ENCODE measurements around the gene FOSL2.

The FOSL2 gene

GRCh38 chr2:28397043-28397381 lies 4.4 kb downstream of the FOSL2 start:
- DNase-seq: no peak

DNA sequence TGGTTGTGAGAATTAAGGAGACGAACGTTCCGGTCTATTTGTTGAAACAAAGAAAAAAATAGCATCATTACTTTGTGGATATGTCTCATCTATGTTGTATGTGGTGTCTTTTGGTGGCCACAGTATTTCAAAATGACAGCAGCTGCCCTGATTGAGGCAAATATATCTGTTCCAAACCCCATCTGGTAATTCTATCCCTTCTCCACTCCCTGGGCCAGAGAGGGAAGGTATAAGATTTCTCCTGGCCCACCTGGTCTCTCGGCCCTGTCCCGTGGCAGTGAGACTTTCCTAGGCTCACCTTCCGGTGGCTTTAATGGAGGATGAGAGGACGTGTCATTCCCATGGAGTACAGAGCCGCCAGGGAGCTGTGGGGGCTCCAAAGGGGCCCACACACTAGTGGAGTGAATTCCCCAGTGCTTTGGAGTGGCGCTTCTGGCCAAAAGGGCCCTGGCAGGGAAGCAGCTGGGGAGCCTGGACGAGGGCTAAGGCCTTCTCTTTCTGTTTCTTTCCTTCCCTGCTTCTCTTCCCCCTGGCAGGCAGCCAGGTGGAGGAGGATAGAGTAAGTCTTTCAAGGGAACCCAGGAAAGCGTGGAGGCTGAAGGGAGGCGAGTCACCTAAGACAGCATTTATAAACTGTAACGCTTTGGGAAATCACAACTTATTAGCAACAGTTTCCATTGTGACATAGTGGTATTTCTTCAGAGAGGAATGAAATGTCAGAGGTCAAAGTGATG lies 5.6 kb downstream of the FOSL2 start:
- DNase-seq: no peak

GRCh38 chr2:28399289-28399688 lies 6.6 kb downstream of the FOSL2 start:
- no peak for DNase-seq

DNA sequence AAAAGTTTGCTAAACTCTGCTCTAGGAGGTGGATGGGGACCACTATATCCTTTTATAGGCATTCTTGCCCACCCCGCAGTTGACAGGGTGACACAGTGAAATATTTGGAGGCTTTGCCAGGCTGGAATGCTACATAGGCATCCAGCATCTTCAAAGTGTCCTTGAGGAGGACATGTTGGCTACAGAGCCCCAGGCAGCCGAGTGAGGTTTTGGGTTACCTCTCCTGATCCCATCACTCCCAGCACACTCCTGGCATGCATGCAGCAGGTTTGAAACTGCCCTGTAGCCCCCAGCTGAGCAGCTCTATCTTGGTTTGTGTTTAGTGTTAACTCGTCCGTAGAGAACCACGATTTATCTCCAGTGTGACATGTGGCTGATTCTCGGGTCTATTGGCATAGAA lies 7.3 kb downstream of the FOSL2 start:
- no peak for DNase-seq

DNA sequence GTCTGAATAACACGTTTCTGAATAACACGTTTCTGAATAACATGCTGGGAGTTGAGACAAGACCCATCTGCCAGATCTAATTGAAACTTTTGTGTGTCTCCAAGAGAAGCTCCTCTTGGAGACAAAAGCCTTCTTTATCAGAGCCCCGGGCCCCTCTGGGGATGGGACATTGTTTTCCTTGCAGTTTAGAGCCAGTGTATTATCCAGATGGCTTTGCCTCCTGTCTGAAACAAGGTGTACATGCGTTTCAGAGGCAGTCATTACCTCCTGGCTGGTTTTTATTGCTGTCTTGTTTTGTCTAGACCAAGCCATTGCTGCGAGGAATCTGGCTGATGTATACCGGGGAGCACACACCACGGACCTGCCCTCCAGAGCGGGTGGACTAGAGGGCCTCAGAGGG lies 7.8 kb downstream of the FOSL2 start:
- no peak for DNase-seq

- no peak for DNase-seq
Observed at GRCh38 chr2:28400921-28401320, 8.3 kb downstream of the FOSL2 start.

DNA sequence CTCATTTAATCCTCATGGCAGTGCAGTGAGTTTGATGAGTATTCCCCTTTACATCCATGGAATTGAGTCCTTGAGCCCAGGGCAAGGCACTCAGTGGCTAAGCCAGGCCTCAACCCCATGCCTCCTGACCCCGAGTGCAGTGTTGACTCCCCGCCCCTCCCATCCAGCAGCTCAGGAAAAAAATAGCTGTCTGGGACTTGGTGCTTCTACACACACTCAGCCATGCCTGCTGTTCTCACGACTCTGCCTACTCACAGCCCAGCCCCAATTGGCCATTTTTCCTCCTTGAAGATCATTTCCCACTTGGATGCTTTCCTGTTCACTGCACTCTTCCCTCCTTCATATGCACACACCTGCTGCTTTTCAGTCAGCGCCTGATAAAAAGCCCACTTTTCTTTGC lies 8.8 kb downstream of the FOSL2 start:
- no peak for DNase-seq

GRCh38 chr2:28401948-28402550 lies 9.4 kb downstream of the FOSL2 start:
- DNase-seq: no peak

DNA sequence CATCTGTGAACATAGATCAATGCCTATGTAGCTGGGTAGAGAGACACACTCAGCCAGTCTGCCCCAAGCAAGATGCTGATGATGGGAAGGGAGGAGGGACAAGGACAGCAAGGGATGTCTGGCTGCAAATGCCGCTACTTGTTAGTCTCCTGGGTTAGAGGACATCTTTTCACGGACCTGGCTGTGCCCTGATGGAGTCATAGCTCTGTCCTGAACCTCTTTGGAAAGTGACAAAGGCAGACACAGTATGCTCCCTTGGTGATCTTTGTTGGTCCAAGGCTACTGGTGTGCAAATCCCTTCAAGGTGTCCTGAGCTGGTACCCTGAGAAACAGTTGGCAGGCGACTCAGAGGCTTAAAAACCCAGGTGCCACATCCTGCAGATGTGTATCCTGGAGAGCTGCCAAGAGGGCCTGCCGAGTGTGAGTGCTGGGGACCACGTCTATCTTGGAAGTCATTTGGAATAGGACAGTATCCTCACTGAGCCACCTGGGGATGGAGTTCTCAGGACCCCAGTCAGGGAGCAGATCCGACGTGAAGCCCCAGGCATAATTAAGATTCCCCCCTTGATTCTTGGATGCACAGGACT lies 10.8 kb downstream of the FOSL2 start:
- DNase-seq: no peak

DNA sequence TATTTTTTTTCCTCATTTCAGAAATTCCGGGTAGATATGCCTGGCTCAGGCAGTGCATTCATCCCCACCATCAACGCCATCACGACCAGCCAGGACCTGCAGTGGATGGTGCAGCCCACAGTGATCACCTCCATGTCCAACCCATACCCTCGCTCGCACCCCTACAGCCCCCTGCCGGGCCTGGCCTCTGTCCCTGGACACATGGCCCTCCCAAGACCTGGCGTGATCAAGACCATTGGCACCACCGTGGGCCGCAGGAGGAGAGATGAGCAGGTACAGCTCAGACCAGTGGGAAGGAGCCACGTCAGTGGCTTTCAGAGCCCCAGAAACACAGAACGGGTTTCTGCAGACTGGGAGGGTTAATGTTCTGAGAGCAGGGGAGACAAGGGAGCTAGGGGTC lies 11.4 kb downstream of the FOSL2 start:
- DNase-seq: no peak

DNA sequence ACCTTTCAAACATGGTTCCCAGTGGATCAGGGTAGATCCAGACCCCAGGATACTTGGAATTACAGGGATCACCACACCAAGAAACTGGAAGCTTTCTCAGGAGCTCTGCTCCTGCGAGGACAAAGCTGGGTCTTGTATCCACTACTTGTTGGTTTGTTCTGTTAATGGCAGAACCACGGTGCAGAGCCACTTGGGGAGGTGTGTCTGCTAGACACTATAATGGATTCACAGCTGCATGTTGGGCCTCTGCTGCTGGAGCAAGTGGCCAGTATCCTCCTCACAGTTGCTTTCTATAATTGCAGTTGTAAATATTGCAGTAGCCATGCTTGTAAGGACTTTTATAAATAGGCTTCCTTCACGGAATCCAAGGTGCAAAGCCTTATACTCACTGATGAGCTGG lies 12.9 kb downstream of the FOSL2 start:
- no peak for DNase-seq

DNA sequence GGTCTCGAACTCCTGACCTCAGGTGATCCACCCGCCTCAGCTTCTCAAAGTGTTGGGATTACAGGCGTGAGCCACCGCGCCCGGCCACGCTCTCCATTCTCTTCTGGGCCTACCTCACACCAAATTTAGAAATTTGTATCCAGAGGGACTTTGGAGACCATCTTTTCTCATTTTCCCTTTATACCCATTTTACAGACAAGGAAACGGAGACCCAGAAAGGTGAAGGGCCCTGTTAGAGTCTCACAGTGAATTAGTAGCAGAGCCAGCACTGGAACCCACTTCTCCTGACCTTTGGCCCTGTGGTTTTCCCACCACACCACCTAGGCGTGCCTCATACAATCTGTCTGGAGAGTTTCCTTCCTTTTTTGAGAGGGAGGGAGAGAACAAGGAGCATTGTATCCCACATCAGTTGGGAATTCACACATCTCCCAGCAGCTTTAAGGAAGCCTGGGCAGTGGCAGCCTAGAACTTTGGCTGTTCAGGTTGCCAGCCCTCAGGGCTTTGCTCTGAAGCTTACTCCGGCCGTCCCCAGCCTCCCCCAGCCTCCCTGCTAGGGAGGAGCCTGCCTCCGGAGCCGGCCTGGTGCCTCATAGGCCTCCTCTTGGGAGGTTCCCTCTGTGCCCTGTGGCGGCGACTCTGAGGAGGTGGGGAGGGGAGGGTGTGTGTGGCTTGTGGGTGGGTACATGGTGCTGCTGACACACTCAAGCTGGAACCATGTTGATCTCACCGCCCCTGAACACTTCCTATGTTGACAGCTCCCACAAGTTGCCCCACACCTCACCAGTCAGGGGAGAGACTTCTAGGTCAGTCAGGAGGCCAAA lies 13.8 kb downstream of the FOSL2 start:
- DNase-seq: peak in 1 of 2 donors; percentile 44

DNA sequence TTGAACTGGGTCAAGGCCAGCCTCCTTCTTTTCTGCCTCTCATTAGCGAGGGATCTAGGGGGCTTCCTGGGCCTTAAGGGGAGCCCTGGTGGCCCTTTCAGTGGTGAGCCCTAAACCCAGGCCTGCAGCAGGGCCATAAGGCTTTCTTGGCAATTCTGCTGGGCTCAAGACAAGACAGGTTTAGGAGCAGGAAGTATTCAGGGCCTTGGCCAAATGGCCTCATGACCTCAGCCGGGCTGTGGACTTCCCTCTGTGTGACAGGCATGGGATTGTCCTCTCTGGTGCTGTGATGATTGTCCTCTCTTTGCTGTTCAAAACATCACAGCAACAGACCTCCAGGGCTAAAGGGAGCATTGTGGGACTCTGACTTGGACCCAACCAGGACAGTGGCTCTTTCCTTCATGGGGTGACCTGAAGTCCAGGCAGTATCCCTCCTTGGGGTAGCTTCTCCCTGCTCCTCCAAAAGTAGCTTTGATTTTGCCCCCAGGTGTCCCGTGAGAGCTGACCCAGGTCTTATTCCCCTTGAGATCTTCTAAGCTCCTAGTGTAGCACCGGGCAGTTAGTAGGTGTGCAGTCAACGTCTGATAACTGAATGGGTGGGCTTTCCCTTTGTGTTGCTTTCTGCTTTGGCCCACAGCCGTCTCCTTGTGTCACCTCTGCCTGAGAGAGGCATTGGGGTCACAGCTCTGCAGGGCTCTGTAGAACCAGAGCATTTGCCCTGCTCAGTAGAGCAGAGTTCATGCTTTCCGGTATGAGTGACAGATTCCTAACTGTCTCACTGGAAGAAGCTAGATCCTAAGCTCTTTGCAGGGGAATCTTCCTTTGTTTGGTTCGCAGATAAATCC lies 14.7 kb downstream of the FOSL2 start:
- no peak for DNase-seq

- no peak for DNase-seq
Observed at GRCh38 chr2:28407976-28408690, 15.5 kb downstream of the FOSL2 start.

GRCh38 chr2:28408764-28409599 lies 16.3 kb downstream of the FOSL2 start:
- peak in 1 of 2 donors; percentile 52 for DNase-seq

- no peak for DNase-seq
Observed at GRCh38 chr2:28411166-28411755, 18.6 kb downstream of the FOSL2 start.

GRCh38 chr2:28411956-28412609 lies 19.4 kb downstream of the FOSL2 start:
- DNase-seq: no peak

- no peak for DNase-seq
Observed at GRCh38 chr2:28412625-28413151, 20.0 kb downstream of the FOSL2 start.

DNA sequence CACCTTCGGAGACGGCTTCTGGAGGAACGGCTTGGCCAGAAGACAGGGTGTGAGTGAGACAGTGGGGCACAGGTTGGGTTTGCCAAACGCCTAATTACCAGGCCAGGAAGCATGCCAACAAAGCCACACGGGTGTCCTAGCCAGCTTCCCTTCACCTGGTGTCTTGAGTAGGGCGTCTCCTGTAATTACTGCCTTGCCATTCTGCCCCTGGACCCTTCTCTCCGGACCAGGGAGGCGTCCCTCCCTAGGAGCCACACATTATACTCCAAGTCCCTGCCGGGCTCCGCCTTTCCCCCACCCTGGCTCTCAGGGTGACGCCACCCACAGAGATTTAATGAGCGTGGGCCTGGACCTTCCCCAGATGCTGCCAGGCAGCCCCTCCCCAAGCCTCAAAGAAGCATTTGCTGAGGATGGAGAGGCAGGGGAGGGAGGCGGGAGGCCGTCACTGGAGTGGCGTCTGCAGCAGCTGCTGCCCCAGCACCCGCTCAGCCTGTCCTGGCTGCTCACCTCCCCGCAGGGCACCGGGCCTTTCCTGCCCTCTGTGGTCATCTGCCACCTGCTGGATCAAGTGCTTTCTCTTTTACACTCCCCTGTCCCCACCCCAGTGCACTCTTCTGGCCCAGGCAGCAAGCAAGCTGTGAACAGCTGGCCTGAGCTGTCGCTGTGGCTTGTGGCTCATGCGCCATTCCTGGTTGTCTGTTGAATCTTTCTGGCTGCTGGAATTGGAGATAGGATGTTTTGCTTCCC lies 20.7 kb downstream of the FOSL2 start:
- DNase-seq: no peak
